ENCODE data around the gene MTM1.

Gene MTM1

DNA sequence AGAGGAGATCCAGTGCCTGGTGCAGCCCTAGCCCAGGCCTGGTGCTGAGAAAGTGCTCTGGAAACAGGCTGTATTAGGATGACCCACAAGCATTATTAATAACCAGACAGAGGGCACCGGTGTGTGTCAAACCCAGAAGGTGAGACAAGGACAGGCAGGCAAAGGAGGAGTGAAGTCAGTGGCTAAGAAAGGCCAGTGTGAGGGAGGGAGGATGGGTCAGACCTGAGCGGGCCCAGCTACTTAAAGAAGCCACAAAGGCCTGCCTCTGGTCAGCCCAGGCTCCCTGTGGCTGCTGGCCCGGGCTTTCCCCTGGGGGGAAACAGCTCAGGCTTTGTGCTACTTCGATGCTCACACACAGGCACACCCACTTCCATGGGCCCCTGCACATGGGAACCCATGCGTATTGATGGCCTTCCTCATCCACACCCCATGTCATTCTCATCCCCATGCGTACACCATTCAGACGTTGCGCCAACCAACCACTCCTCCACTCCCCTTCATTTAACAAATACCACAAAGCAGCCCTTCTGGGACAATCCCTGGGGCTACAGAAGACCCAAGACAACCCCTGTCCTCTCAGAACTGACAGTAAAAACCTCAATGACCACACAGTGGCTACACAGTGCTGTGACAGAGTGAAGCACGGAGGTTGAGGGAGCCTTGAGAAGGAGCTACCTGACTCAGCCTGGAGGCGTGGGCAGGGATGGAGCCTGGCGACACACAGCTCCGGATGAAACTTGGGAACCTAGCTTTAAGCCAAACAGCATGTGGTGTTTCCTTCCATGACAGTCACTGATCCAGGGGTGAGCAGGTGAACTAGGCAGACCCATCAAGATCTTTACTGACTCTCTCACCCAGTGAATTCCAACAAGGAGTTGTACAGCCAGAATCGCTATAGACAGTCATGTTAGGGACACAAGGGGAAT is 24.9 kb upstream of the MTM1 start:
- TF ChIP-seq, protein P1, sequence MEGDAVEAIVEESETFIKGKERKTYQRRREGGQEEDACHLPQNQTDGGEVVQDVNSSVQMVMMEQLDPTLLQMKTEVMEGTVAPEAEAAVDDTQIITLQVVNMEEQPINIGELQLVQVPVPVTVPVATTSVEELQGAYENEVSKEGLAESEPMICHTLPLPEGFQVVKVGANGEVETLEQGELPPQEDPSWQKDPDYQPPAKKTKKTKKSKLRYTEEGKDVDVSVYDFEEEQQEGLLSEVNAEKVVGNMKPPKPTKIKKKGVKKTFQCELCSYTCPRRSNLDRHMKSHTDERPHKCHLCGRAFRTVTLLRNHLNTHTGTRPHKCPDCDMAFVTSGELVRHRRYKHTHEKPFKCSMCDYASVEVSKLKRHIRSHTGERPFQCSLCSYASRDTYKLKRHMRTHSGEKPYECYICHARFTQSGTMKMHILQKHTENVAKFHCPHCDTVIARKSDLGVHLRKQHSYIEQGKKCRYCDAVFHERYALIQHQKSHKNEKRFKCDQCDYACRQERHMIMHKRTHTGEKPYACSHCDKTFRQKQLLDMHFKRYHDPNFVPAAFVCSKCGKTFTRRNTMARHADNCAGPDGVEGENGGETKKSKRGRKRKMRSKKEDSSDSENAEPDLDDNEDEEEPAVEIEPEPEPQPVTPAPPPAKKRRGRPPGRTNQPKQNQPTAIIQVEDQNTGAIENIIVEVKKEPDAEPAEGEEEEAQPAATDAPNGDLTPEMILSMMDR (IDR thresholded peaks at IDR 0.05; ENCODE audit: control insufficient read depth, extremely low read depth, insufficient read depth), result no peak
- DNase-seq (ENCODE audit: low read depth), result no peak
- no peak overlapping the region for H3K4me3 ChIP-seq (ENCODE audit: low read depth, low read length)

- DNase-seq (ENCODE audit: low read depth), result no peak
- TF ChIP-seq, protein P1 (IDR thresholded peaks at IDR 0.05; ENCODE audit: control insufficient read depth, extremely low read depth, insufficient read depth), result no peak
- no peak overlapping the region for H3K4me3 ChIP-seq (ENCODE audit: low read depth, low read length)
Observed at GRCh38 chrX:150544222-150544787, 24.1 kb upstream of the MTM1 start.

DNA sequence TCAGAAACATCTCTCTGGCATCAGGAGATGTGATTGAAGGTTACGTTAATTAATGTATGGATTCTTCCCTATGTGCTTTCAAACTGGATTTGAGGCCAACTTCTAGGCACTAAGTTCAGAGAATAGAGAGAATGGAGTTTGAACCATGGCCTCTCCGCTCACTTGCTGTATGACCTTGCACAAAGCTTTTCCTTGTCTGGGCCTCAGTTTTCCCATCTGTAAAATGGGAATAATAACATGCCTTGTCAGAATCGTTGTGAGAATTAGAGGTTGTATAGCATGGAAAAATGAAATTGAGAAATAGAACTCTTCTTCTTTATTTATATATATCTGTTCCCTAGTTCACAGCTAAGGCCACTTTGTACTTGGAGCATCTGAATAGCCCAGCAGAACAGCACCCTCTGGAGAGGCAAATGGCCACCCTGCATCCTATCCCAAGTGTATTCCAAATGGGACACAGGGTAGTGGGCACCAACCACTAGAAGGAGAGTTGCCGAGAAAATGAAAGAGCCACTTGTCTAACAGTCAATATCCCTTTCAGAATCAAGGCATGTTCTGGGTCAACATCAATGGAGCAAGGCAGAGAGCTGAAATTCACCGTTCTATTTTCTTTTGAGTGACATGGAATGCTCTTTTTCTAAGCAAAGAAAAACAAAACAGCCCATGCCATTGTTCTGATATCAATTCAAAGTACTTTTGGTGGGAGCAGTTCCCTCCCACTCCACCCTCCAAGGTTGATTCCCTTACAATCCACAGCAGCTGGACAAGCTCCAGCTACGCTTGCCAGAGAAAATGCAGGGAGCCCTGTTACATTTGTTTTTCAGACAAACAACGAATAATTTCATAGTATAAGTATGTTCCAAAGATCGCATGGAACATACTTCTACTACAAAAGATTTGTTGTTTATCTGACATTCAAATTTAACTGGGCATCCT is 23.3 kb upstream of the MTM1 start:
- TF ChIP-seq, protein P1 (IDR thresholded peaks at IDR 0.05; ENCODE audit: control insufficient read depth, extremely low read depth, insufficient read depth), result no peak
- DNase-seq (ENCODE audit: low read depth), result no peak
- no peak overlapping the region for H3K4me3 ChIP-seq (ENCODE audit: low read depth, low read length)

GRCh38 chrX:150546711-150547153 is 21.7 kb upstream of the MTM1 start:
- no peak overlapping the region for H3K4me3 ChIP-seq (ENCODE audit: low read depth, low read length)
- TF ChIP-seq, protein P1 (IDR thresholded peaks at IDR 0.05; ENCODE audit: control insufficient read depth, extremely low read depth, insufficient read depth), result no peak
- no peak for DNase-seq (ENCODE audit: low read depth)

- DNase-seq (ENCODE audit: low read depth), result no peak
- TF ChIP-seq, protein P1 (IDR thresholded peaks at IDR 0.05; ENCODE audit: control insufficient read depth, extremely low read depth, insufficient read depth), result no peak
- H3K4me3 ChIP-seq (ENCODE audit: low read depth, low read length), result no peak overlapping the region
Observed at GRCh38 chrX:150547375-150548115, 20.9 kb upstream of the MTM1 start.

GRCh38 chrX:150548251-150548650 is 20.2 kb upstream of the MTM1 start:
- H3K4me3 ChIP-seq (ENCODE audit: low read depth, low read length), result no peak overlapping the region
- DNase-seq (ENCODE audit: low read depth), result no peak
- TF ChIP-seq, protein P1 (IDR thresholded peaks at IDR 0.05; ENCODE audit: control insufficient read depth, extremely low read depth, insufficient read depth), result no peak

All from LNCaP clone FGC (cell line).